ENCODE data around the gene SYK.

SYK gene

GRCh38 chr9:90813046-90813445, 11.4 kb downstream of the SYK start:
- Histone ChIP-seq H3K9me3 (ENCODE audit: insufficient read depth, low read depth, low read length) (no peaks in the 10 kb centered on the region), H3K4me2 (ENCODE audit: low read depth, low read length, poor library complexity, severe bottlenecking) (peak overlapping the region; percentile 71), H3K36me3 (ENCODE audit: insufficient read depth, low read length) (peaks cover 5% of the 10 kb centered on the region; the same call in 1 of the 2 replicates), H3K9ac (ENCODE audit: low read depth, low read length, poor library complexity, severe bottlenecking) (peak overlapping the region; percentile 76), H2AFZ (ENCODE audit: low read length) (no peak overlapping the region), H3K27me3 (ENCODE audit: insufficient read depth, low read length, poor library complexity, severe bottlenecking) (no peaks in the 10 kb centered on the region), H4K20me1 (ENCODE audit: insufficient read depth, low read length, poor library complexity, severe bottlenecking) (no peaks in the 10 kb centered on the region), H3K9me2 (replicated peaks; ENCODE audit: low read depth, low read length) (no peaks in the 10 kb centered on the region), H3F3A (ENCODE audit: low read depth) (peaks cover 8% of the 10 kb centered on the region), H3K79me2 (ENCODE audit: insufficient read depth, low read length) (peaks cover 95% of the 10 kb centered on the region), H3K4me1 (ENCODE audit: insufficient read depth, low read length, poor library complexity, severe bottlenecking) (peaks cover 91% of the 10 kb centered on the region), H3K4me3 (ENCODE audit: low read length, poor library complexity, severe bottlenecking) (no peak overlapping the region)
- TF ChIP-seq CTCF (conservative IDR thresholded peaks at IDR 0.05; ENCODE audit: low read length) (no peak), EZH2phosphoT487 (IDR thresholded peaks at IDR 0.05; ENCODE audit: borderline replicate concordance) (no peak)

GRCh38 chr9:90813523-90813922, 11.9 kb downstream of the SYK start:
- Histone ChIP-seq H3K9me2 (replicated peaks; ENCODE audit: low read depth, low read length) (no peaks in the 10 kb centered on the region), H3K4me1 (ENCODE audit: insufficient read depth, low read length, poor library complexity, severe bottlenecking) (peaks cover 87% of the 10 kb centered on the region), H3K4me3 (ENCODE audit: low read length, poor library complexity, severe bottlenecking) (no peak overlapping the region), H3K9ac (ENCODE audit: low read depth, low read length, poor library complexity, severe bottlenecking) (peak overlapping the region; percentile 76), H2AFZ (ENCODE audit: low read length) (no peak overlapping the region), H3K36me3 (ENCODE audit: insufficient read depth, low read length) (peaks cover 10% of the 10 kb centered on the region; the same call in 1 of the 2 replicates), H3K9me3 (ENCODE audit: insufficient read depth, low read depth, low read length) (no peaks in the 10 kb centered on the region), H4K20me1 (ENCODE audit: insufficient read depth, low read length, poor library complexity, severe bottlenecking) (no peaks in the 10 kb centered on the region), H3K79me2 (ENCODE audit: insufficient read depth, low read length) (peaks cover 95% of the 10 kb centered on the region), H3F3A (ENCODE audit: low read depth) (peaks cover 8% of the 10 kb centered on the region), H3K4me2 (ENCODE audit: low read depth, low read length, poor library complexity, severe bottlenecking) (peak overlapping the region; percentile 71), H3K27me3 (ENCODE audit: insufficient read depth, low read length, poor library complexity, severe bottlenecking) (no peaks in the 10 kb centered on the region)
- TF ChIP-seq EZH2phosphoT487 (IDR thresholded peaks at IDR 0.05; ENCODE audit: borderline replicate concordance) = no peak
- no peak for TF ChIP-seq CTCF (conservative IDR thresholded peaks at IDR 0.05; ENCODE audit: low read length)

- H3K4me3 ChIP-seq (ENCODE audit: low read length, poor library complexity, severe bottlenecking) = peak overlapping the region; percentile 54
- H2AFZ ChIP-seq (ENCODE audit: low read length) = no peak overlapping the region
- no peaks in the 10 kb centered on the region for H3K9me3 ChIP-seq (ENCODE audit: insufficient read depth, low read depth, low read length)
- TF ChIP-seq CTCF (conservative IDR thresholded peaks at IDR 0.05; ENCODE audit: low read length) (no peak), EZH2phosphoT487 (IDR thresholded peaks at IDR 0.05; ENCODE audit: borderline replicate concordance) (no peak)
- H3K79me2 ChIP-seq (ENCODE audit: insufficient read depth, low read length) = peaks cover 95% of the 10 kb centered on the region
- peaks cover 78% of the 10 kb centered on the region for H3K4me1 ChIP-seq (ENCODE audit: insufficient read depth, low read length, poor library complexity, severe bottlenecking)
- H3K9ac ChIP-seq (ENCODE audit: low read depth, low read length, poor library complexity, severe bottlenecking) = peak overlapping the region; percentile 76
- H3K27me3 ChIP-seq (ENCODE audit: insufficient read depth, low read length, poor library complexity, severe bottlenecking) = no peaks in the 10 kb centered on the region
- peaks cover 18% of the 10 kb centered on the region; the same call in 1 of the 2 replicates for H3K36me3 ChIP-seq (ENCODE audit: insufficient read depth, low read length)
- peaks cover 8% of the 10 kb centered on the region for H3F3A ChIP-seq (ENCODE audit: low read depth)
- H3K9me2 ChIP-seq (replicated peaks; ENCODE audit: low read depth, low read length) = no peaks in the 10 kb centered on the region
- peak overlapping the region; percentile 71 for H3K4me2 ChIP-seq (ENCODE audit: low read depth, low read length, poor library complexity, severe bottlenecking)
- no peaks in the 10 kb centered on the region for H4K20me1 ChIP-seq (ENCODE audit: insufficient read depth, low read length, poor library complexity, severe bottlenecking)
Measured at GRCh38 chr9:90814355-90814754, 12.7 kb downstream of the SYK start.
